NCI-H524 treated with DMSO at 0.1 percent for 48 hours (cell line): Measurements from ENCODE around the gene ABHD12.
"Not testable (repeated sequence)": the region's sequence is repeated elsewhere in the genome, so short reads cannot be mapped to it uniquely, and the experiment has no call there.

Source experiments
- DNase-seq: peaks from one replicate; lab custom pipeline; 2025; lab: John Stamatoyannopoulos, UW

ABHD12 gene

GRCh38 chr20:25353747-25354705, 36.6 kb downstream of the ABHD12 start:
- DNase-seq, result no peak

DNA sequence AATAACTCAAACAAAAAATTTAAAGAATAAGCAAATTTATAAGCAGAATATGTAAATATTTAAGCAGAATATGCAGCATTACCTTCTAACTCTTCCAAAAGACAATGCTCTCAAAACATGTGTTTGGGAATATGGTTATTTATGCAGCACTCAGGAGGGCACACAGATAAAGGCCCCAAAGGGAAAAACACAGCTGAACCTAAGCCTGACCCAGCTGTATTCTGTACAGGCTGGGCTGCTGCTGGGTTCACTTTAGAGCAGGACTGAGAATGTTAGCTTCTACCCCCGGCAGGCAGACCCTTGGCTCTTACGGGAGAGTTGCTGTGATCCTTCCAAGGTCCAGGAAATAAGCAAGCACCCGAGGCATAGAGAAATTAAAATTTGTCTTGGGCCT, 37.3 kb downstream of the ABHD12 start:
- no peak for DNase-seq

DNA sequence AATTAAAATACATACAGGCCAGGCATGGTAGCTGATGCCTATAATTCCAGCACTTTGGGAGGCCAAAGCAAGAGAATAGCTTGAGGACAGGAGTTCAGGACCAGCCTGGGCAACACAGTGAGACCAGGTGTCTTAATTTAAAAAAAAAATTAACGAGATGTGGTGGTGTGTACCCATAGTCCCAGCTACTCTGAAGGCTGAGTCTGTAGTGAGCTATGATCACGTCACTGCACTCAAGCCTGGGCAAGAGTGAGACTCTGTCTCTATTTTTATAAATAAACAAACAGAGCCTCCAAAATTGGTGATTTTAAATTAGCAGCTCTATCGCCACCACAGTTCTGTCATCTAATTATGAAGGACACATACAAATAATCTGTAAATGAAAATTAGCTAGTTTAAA, 37.9 kb downstream of the ABHD12 start:
- no peak for DNase-seq

DNA sequence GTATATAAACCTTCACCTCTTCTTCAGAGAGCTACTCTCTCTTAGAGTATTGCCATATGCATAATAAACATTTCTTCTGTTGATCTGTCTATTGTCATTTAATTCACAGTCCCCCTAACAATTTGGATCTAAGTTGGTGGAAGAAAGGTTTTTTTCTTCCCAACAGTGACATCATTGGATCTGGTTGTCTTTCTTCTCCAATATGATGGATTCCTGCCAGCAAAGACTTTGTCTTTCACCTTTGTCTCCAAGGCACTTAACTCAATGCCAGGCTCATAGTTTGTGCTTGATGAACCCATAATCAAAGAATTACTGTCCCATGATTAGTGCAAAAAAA, 39.6 kb downstream of the ABHD12 start:
- DNase-seq, result no peak

DNA sequence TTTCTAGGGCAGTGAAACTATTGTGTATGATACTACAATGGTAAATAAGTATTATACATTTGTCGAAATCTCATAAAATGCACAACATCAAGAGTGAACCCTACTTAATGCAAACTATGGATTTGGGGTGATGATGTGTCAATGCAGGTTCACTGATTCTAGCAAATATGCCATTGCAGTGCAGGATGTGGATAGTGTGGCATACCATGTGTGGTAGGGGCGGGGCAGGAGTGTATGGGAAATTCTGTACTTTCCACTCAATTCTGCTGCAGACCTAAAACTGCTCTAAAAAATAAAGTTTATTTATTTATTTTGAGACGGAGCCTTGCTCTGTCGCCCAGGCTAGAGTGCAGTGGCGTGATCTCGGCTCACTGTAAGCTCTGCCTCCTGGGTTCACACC, 44.3 kb downstream of the ABHD12 start:
- DNase-seq, result no peak

DNA sequence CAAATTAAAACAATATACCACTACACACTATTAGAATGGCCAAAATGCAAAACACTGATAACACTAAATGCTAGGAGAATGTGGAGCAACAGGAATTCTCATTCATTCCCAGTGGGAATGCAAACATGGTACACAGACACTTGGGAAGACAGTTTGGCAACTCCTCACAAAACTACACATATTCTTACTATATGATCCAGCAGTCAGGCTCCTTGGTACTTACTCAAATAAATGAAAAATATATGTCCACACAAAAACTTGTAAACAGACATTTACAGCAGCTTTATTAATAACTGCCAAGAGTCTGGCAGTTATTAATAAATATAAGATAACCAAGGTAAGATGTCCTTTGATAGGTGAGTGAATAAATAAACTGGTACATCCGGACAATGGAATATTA, 44.9 kb downstream of the ABHD12 start:
- DNase-seq, result no peak

GRCh38 chr20:25344634-25345033, 46.0 kb downstream of the ABHD12 start:
- no peak for DNase-seq

GRCh38 chr20:25341716-25342680, 48.6 kb downstream of the ABHD12 start:
- no peak for DNase-seq

GRCh38 chr20:25340380-25340779, 50.3 kb downstream of the ABHD12 start:
- DNase-seq, result no peak

DNA sequence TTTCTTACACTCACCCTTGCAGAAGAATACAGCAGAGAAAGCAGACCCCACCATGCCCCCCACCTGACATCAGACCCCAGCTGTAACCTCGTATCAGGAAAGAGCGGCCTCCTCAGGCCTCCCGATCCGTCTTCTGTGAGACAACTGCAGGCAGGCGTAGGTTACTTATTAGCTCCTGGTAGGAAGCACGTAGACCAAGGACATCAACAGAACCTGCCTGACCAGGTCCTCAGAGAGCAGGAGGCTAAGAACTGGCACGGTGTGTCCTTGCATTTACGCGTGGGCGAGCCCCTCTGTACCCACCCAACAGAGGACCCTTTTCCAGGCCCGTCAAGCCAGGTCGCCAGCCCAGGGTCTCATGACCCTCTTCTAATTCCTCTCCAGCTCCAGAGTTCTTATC, 51.0 kb downstream of the ABHD12 start:
- DNase-seq, result no peak

DNA sequence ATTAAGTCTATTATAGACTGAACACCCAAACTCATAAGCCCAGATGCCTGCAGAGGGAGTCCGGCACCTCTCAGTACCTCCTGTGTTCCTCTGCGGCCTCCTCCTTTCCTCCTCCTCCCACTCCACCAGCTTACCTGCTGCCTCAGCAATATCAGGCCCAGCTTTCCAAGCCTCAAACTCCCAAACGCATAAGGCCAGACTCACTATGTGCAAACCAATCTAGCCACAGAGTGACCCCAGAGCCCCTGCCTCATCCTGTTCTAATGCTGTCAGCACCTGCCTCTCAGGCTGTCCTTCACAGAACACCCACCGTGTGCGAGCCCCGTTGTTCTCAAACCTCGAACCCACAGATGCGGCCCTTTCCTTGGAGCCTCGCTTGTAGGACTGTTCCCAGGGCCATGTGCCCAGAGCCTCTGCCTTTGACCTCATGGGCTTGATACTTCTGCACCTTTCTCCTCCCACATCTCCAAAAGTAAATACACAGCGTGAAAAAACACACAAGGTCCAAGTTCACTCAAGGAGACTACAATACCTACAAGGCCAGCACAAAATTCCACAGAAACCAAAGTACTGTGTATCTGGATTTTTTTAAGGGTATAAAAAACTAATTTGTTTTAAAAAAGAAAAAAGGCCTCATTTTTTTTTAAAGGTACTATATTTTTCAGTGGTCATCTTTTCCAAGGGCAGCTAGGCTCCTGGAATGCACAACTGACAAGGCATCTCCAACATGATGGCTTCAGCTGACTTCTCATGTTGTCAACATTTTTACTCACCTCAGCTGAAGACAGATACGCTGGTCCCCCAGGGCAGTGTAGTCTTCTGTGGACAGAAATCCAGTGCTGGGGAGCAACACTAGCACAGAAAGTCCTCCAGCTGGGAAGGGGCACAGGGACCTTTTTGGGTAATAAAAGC, 52.3 kb downstream of the ABHD12 start:
- no peak for DNase-seq

GRCh38 chr20:25336561-25337422, 53.8 kb downstream of the ABHD12 start:
- DNase-seq, result no peak

- DNase-seq, result not testable (repeated sequence)
Observed at GRCh38 chr20:25334972-25335371, 55.7 kb downstream of the ABHD12 start.

- DNase-seq, result no peak
Observed at GRCh38 chr20:25328954-25329498, 61.6 kb downstream of the ABHD12 start.

- no peak for DNase-seq
Observed at GRCh38 chr20:25327521-25328235, 63.0 kb downstream of the ABHD12 start.

DNA sequence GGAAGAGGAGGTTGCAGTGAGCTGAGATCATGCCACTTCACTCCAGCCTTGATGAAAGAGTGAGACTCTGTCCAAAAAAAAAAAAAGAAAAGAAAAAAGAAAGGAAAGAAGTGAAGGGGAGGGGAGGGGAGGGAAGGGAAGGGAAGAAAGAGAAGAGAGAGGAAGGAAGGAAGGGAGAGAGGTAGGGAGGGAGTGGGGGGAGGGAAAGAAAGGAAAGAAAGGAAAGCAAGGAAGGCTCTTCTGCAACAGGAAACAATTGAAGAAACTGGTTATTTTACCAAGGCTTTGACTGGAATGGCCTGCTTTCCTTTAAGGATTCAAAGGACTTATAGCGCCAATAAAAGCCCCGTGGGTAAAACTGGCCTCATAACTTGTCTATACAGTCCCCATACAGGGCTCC, 64.6 kb downstream of the ABHD12 start:
- no peak for DNase-seq

GRCh38 chr20:25325073-25325472, 65.6 kb downstream of the ABHD12 start:
- DNase-seq, result no peak

- no peak for DNase-seq
Observed at GRCh38 chr20:25324412-25324811, 66.2 kb downstream of the ABHD12 start.

DNA sequence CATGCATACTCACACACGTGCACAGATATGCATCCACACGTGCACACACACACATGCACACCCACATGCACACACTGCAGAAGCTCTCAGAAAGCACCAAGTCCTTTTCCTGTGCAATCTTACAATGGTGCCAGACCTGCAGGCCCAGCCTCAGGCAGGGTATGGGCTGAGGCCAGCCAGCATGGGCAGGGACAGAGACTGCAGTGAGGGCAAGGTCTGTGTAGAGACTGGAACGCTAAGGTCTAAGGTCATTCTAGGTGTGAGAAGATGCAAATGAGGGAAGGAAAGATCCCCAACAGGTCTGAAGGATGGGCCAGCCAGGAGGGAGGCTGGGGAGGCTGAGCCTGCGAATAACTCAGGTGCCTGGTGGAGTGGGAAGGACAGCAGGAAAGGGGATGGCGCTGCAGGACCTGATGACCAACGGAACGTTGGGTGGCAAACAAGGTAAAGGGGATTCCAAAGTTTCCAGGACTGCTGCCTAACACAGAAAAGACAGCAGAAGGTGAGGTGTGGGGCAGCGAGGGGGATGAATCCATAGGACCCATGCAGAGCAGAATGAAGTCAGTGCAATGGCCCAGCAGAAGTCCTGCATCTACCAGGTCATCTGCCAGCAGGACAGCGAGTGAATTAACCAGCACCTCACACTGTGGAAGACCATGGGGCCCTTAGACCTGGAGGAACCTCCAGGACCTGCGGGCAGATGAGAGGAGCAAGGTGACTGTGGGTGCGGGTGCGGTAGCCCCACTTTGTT, 67.0 kb downstream of the ABHD12 start:
- no peak for DNase-seq
